ENCODE results near the gene CPEB3.

GRCh38 chr10:92239151-92239599 lies 51.7 kb downstream of the CPEB3 start:
- TF ChIP-seq GATA2 (IDR thresholded peaks at IDR 0.05; ENCODE audit: low read depth, low read length) (no peak), GATA3 (IDR thresholded peaks at IDR 0.05; ENCODE audit: low read depth, low read length) (no peak)
